ENCODE results near the gene CYP3A7. TPM values are rescaled to one million over a fixed set of nuclear protein-coding genes. Genes with fewer than 3 reads are reported as not detected.

CYP3A7 gene
- total RNA-seq, 1 donor from 2014 or later: not detected

DNA sequence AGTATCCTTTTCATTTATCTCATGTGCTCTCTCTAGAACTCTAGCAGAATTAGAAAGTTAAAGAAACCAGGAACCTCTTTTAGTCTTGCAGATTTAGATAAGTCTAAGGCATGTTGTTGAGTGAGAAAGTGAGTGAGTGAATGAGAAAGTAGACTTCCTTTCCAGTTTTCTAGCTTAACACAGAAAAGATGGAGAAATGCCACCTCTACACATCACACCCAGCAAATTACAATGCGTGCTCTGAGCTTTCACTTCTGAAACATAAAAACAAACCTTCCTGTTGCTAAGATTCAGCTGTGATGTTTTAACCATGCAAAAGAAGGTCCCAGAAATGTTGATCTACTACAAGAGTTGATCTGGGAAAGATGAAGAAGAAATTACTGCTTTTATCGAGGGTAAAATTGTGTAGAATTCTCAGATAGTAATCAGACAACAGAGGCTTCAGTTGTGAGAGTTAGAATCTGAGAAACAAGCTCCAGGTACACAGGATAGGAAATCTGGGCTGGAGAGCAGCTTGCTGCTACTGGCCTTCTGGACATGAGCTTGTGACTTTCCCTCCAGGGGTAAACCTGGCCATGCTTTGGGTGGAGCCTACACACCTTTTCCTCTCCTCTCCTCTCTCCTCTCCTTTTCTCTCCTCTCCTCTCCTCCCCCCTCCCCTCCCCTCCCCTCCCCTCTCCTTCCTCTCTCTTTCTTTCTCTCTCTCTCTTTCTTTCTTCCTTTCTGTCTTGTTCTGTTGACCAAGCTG is 59.8 kb downstream of the CYP3A7 start:
- no peak for TF ChIP-seq CTCF (IDR thresholded peaks at IDR 0.05; ENCODE audit: insufficient read depth, low read length, severe bottlenecking)
- no peak overlapping the region for H3K4me3 ChIP-seq (ENCODE audit: low read depth, low read length)
- FAIRE-seq (no peak), DNase-seq (ENCODE audit: low read depth) (no peak)
- no peaks in the 10 kb centered on the region for H3K27me3 ChIP-seq (ENCODE audit: control insufficient read depth, insufficient read depth, low read length)
- no peaks in the 10 kb centered on the region for H3K36me3 ChIP-seq (ENCODE audit: control insufficient read depth, insufficient read depth, low read length)

DNA sequence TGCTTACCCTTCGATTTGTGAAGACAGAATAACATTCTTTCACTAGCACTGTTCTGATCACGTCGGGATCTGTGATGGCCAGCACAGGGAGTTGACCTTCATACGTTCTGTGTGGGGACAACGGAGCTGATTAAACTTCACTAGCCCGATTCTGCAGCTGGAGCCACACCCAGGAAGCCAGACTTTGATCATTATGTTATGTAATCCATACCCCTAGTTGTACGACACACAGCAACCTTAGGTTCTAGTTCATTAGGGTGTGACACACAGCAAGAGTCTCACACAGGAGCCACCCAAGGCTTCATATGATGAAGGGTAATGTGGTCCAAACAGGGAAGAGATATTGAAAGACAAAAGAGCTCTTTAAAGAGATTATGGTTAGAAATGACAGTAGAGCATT is 62.4 kb downstream of the CYP3A7 start:
- Histone ChIP-seq H3K36me3 (ENCODE audit: control insufficient read depth, insufficient read depth, low read length) (no peaks in the 10 kb centered on the region), H3K27me3 (ENCODE audit: control insufficient read depth, insufficient read depth, low read length) (no peaks in the 10 kb centered on the region), H3K4me3 (ENCODE audit: low read depth, low read length) (no peak overlapping the region)
- DNase-seq (ENCODE audit: low read depth) (no peak), FAIRE-seq (no peak)
- no peak for TF ChIP-seq CTCF (IDR thresholded peaks at IDR 0.05; ENCODE audit: insufficient read depth, low read length, severe bottlenecking)

DNA sequence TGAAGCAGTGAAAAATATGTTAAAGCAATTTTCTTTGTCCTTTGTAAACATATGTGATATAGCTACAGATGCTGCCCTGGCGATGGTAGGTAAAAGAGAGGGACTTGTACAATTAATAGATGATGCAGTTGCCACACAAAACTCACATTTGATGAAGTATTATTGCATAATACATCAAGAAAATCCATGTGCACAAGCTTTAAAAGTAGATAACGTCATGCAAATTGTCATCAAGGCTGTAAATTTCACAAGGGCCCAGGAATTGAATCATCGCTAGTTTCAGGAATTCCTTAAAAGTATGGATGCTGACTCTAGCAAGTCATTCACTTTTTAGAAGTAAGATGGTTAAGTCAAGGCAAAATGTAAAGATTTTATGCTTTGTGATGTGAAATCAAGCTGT is 65.2 kb downstream of the CYP3A7 start:
- DNase-seq (ENCODE audit: low read depth) (no peak), FAIRE-seq (no peak)
- Histone ChIP-seq H3K36me3 (ENCODE audit: control insufficient read depth, insufficient read depth, low read length) (peaks cover 1% of the 10 kb centered on the region), H3K4me3 (ENCODE audit: low read depth, low read length) (no peak overlapping the region), H3K27me3 (ENCODE audit: control insufficient read depth, insufficient read depth, low read length) (no peaks in the 10 kb centered on the region)
- no peak for TF ChIP-seq CTCF (IDR thresholded peaks at IDR 0.05; ENCODE audit: insufficient read depth, low read length, severe bottlenecking)

GRCh38 chr7:99668541-99668940 is 66.5 kb downstream of the CYP3A7 start:
- TF ChIP-seq CTCF (IDR thresholded peaks at IDR 0.05; ENCODE audit: insufficient read depth, low read length, severe bottlenecking): no peak
- Histone ChIP-seq H3K36me3 (ENCODE audit: control insufficient read depth, insufficient read depth, low read length) (peaks cover 1% of the 10 kb centered on the region), H3K27me3 (ENCODE audit: control insufficient read depth, insufficient read depth, low read length) (no peaks in the 10 kb centered on the region), H3K4me3 (ENCODE audit: low read depth, low read length) (no peak overlapping the region)
- FAIRE-seq: no peak
- DNase-seq (ENCODE audit: low read depth): no peak

GRCh38 chr7:99667179-99667578 is 67.8 kb downstream of the CYP3A7 start:
- Histone ChIP-seq H3K27me3 (ENCODE audit: control insufficient read depth, insufficient read depth, low read length) (no peaks in the 10 kb centered on the region), H3K36me3 (ENCODE audit: control insufficient read depth, insufficient read depth, low read length) (peaks cover 1% of the 10 kb centered on the region), H3K4me3 (ENCODE audit: low read depth, low read length) (no peak overlapping the region)
- no peak for TF ChIP-seq CTCF (IDR thresholded peaks at IDR 0.05; ENCODE audit: insufficient read depth, low read length, severe bottlenecking)
- DNase-seq (ENCODE audit: low read depth): no peak
- FAIRE-seq: no peak

- peaks cover 1% of the 10 kb centered on the region for H3K36me3 ChIP-seq (ENCODE audit: control insufficient read depth, insufficient read depth, low read length)
Measured at GRCh38 chr7:99666013-99666395, 69.0 kb downstream of the CYP3A7 start.

More at GRCh38 chr7:99666013-99666395, 69.0 kb downstream of the CYP3A7 start:
- no peak for DNase-seq (ENCODE audit: low read depth)
- no peaks in the 10 kb centered on the region for H3K27me3 ChIP-seq (ENCODE audit: control insufficient read depth, insufficient read depth, low read length)
- no peak for FAIRE-seq
- no peak for TF ChIP-seq CTCF (IDR thresholded peaks at IDR 0.05; ENCODE audit: insufficient read depth, low read length, severe bottlenecking)
- H3K4me3 ChIP-seq (ENCODE audit: low read depth, low read length): no peak overlapping the region
